Measurements from ENCODE around the gene CAMKK1. TPM values are rescaled to one million over a fixed set of nuclear protein-coding genes. Genes with fewer than 3 reads are reported as not detected.

CAMKK1 gene
- polyA plus RNA-seq, 1 of the 3 experiments (the other 2 are of a cell fraction) = 6.8 TPM

- H3K9me2 ChIP-seq = no peaks in the 10 kb centered on the region
- POLR2A ChIA-PET = interaction anchor here (1.1 kb wide), 1 partner anchor 13 kb away, joined by 3 read pairs; no protein-coding TSS in a partner anchor
- H4K20me1 ChIP-seq (ENCODE audit: insufficient read depth) = no peaks in the 10 kb centered on the region
- no peak overlapping the region for H3K9ac ChIP-seq
- H3K4me1 ChIP-seq (ENCODE audit: control insufficient read depth in 1 of 2, insufficient read depth in 2 of 2, low read depth in 1 of 2, low read length in 1 of 2) = no peaks in the 10 kb centered on the region
- DNase-seq = no peak
- no peaks in the 10 kb centered on the region for H3K27me3 ChIP-seq (ENCODE audit: insufficient read depth)
- H3K36me3 ChIP-seq (replicated peaks in 1 of 2; ENCODE audit: control insufficient read depth in 1 of 2, insufficient read depth in 2 of 2, low read length in 1 of 2) = peaks cover 42 to 48% of the 10 kb centered on the region in 2 experiments
- CTCF ChIA-PET = interaction anchor here (0.6 to 7.0 kb wide), 12 partner anchors 9 to 291 kb away, joined by 3 to 71 read pairs (median 7); partner anchors contain the start of genes ITGAE and NCBP3
- no peak overlapping the region for H3K4me2 ChIP-seq
- no peak overlapping the region for H2AFZ ChIP-seq (ENCODE audit: low read depth)
- no peak overlapping the region for H3K4me3 ChIP-seq (ENCODE audit: low read depth in 2 of 2, low read length in 1 of 2)
- no peaks in the 10 kb centered on the region for H3K9me3 ChIP-seq
- H3K27ac ChIP-seq (ENCODE audit: low read depth in 2 of 2, low read length in 1 of 2) = peak overlapping the region in 1 of 2 experiments; percentile 19; a peak in 1 of 4 replicates
- H3K79me2 ChIP-seq (ENCODE audit: insufficient read depth) = peaks cover 14% of the 10 kb centered on the region; the same call in 1 of the 2 replicates
- WGBS (ENCODE audit: low lambda C conversion rate) = 83% methylated on average over 7 of the region's 7 CpGs
- no peak for TF ChIP-seq POLR2AphosphoS5 (IDR thresholded peaks at IDR 0.05; ENCODE audit: low read depth, low read length)
- no peak for TF ChIP-seq RXRA (IDR thresholded peaks at IDR 0.05; ENCODE audit: borderline replicate concordance, low read depth)
- TF ChIP-seq MAX (IDR thresholded peaks at IDR 0.05; ENCODE audit: low read depth) = no peak
- no peaks in the 10 kb centered on the region for H3F3A ChIP-seq (replicated peaks; ENCODE audit: insufficient read depth)
Measured at GRCh38 chr17:3828151-3828851, 64.6 kb downstream of the CAMKK1 start.

GRCh38 chr17:3827124-3827773, 65.6 kb downstream of the CAMKK1 start:
- H4K20me1 ChIP-seq (ENCODE audit: insufficient read depth) = no peaks in the 10 kb centered on the region
- DNase-seq = peak; percentile 61
- POLR2A ChIA-PET = interaction anchor here (1.1 kb wide), 1 partner anchor 14 kb away, joined by 3 read pairs; no protein-coding TSS in a partner anchor
- no peak for TF ChIP-seq PBX3 (IDR thresholded peaks at IDR 0.05)
- TF ChIP-seq TAF1 (IDR thresholded peaks at IDR 0.05; ENCODE audit: borderline replicate concordance, low read depth, low read length) = no peak
- TF ChIP-seq EZH2phosphoT487 (IDR thresholded peaks at IDR 0.05; ENCODE audit: borderline replicate concordance, low read depth) = no peak
- no peak for TF ChIP-seq TCF12 (IDR thresholded peaks at IDR 0.05)
- TF ChIP-seq USF1 (IDR thresholded peaks at IDR 0.05; ENCODE audit: borderline replicate concordance, low read depth) = no peak
- TF ChIP-seq CTCF (IDR thresholded peaks at IDR 0.05) = peak; percentile 86
- no peak for TF ChIP-seq YY1 (IDR thresholded peaks at IDR 0.05; ENCODE audit: low read depth)
- peak; percentile 54 for TF ChIP-seq SMC3 (IDR thresholded peaks at IDR 0.05; ENCODE audit: low read depth, low read length)
- TF ChIP-seq FOXJ3 (CRISPR knock-in tag; IDR thresholded peaks at IDR 0.05) = no peak
- TF ChIP-seq MXI1 (IDR thresholded peaks at IDR 0.05; ENCODE audit: low read depth, low read length) = no peak
- no peak for TF ChIP-seq GABPA (IDR thresholded peaks at IDR 0.05; ENCODE audit: low read depth)
- no peak for TF ChIP-seq CHD2 (IDR thresholded peaks at IDR 0.05; ENCODE audit: low read length, partially characterized antibody)
- peak; percentile 69 for TF ChIP-seq RAD21 (IDR thresholded peaks at IDR 0.05; ENCODE audit: low read length)
- no peak for TF ChIP-seq MAX (IDR thresholded peaks at IDR 0.05; ENCODE audit: low read depth)
- no peak for TF ChIP-seq RFX5 (IDR thresholded peaks at IDR 0.05; ENCODE audit: low read length)

More at GRCh38 chr17:3827124-3827773, 65.6 kb downstream of the CAMKK1 start:
- no peak overlapping the region for H3K4me3 ChIP-seq (ENCODE audit: low read depth in 2 of 2, low read length in 1 of 2)
- H3K27me3 ChIP-seq (ENCODE audit: insufficient read depth) = no peaks in the 10 kb centered on the region
- H3K79me2 ChIP-seq (ENCODE audit: insufficient read depth) = 0 out of 2 replicates have a peak, but pooled peaks cover 9% of the 10 kb centered on the region
- CTCF ChIA-PET = interaction anchor here (0.6 to 7.0 kb wide), 26 partner anchors 9 to 779 kb away, joined by 3 to 71 read pairs (median 4); partner anchors contain the start of genes HASPIN, ITGAE and NCBP3
- WGBS (ENCODE audit: low lambda C conversion rate) = 59% methylated on average over 6 of the region's 6 CpGs
- no peaks in the 10 kb centered on the region for H3K9me2 ChIP-seq
- peaks cover 47 to 54% of the 10 kb centered on the region in 2 experiments for H3K36me3 ChIP-seq (replicated peaks in 1 of 2; ENCODE audit: control insufficient read depth in 1 of 2, insufficient read depth in 2 of 2, low read length in 1 of 2)
- no peak overlapping the region for H3K27ac ChIP-seq (ENCODE audit: low read depth in 2 of 2, low read length in 1 of 2)
- H3K4me1 ChIP-seq (ENCODE audit: control insufficient read depth in 1 of 2, insufficient read depth in 2 of 2, low read depth in 1 of 2, low read length in 1 of 2) = no peaks in the 10 kb centered on the region
- H3K9me3 ChIP-seq = no peaks in the 10 kb centered on the region
- H3K4me2 ChIP-seq = no peak overlapping the region
- H2AFZ ChIP-seq (ENCODE audit: low read depth) = no peak overlapping the region
- no peak overlapping the region for H3K9ac ChIP-seq
- H3F3A ChIP-seq (replicated peaks; ENCODE audit: insufficient read depth) = no peaks in the 10 kb centered on the region
